Stimulated activated CD4-positive, alpha-beta T cell treated with anti-CD3 and anti-CD28 coated beads, Interleukin-15, amount 100 ng/mL, for 1 hour (primary cell): ENCODE measurements around the gene GAB3.
"Not testable (repeated sequence)": the region's sequence is repeated elsewhere in the genome, so short reads cannot be mapped to it uniquely, and the experiment has no call there.

Experiments
- DNase-seq, 2 donors: peaks; one replicate each; pipeline ENCODE4 v3.0.0-alpha.2; 2020; ENCODE audit warnings: low read depth in 1 of 2, low spot score in 1 of 2

The GAB3 gene

GRCh38 chrX:154724993-154725756 is 25.7 kb downstream of the GAB3 start:
- no peak for DNase-seq

GRCh38 chrX:154721155-154721554 is 29.7 kb downstream of the GAB3 start:
- DNase-seq, result no peak

GRCh38 chrX:154720067-154720466 is 30.8 kb downstream of the GAB3 start:
- no peak for DNase-seq

- peak in 1 of 2 donors; percentile 23 for DNase-seq
Measured at GRCh38 chrX:154719132-154719675, 31.7 kb downstream of the GAB3 start.

GRCh38 chrX:154718616-154719015 is 32.3 kb downstream of the GAB3 start:
- DNase-seq, result no peak

- DNase-seq, result no peak
Measured at GRCh38 chrX:154717824-154718223, 33.1 kb downstream of the GAB3 start.

- DNase-seq, result no peak
Measured at GRCh38 chrX:154715825-154716224, 35.1 kb downstream of the GAB3 start.

- no peak for DNase-seq
Measured at GRCh38 chrX:154714925-154715324, 36.0 kb downstream of the GAB3 start.

- DNase-seq, result no peak
Measured at GRCh38 chrX:154712781-154713740, 37.8 kb downstream of the GAB3 start.

GRCh38 chrX:154711264-154711663 is 39.6 kb downstream of the GAB3 start:
- no peak for DNase-seq

- no peak for DNase-seq
Measured at GRCh38 chrX:154710309-154710708, 40.6 kb downstream of the GAB3 start.

GRCh38 chrX:154698630-154699248 is 52.1 kb downstream of the GAB3 start:
- no peak for DNase-seq

- DNase-seq, result no peak
Measured at GRCh38 chrX:154696676-154697045, 54.2 kb downstream of the GAB3 start.

GRCh38 chrX:154695911-154696675 is 54.8 kb downstream of the GAB3 start:
- no peak for DNase-seq

GRCh38 chrX:154693394-154693793 is 57.5 kb downstream of the GAB3 start:
- no peak for DNase-seq

- DNase-seq, result not testable (repeated sequence)
Measured at GRCh38 chrX:154690438-154690837, 60.4 kb downstream of the GAB3 start.

- not testable (repeated sequence) for DNase-seq
Measured at GRCh38 chrX:154672084-154672483, 78.8 kb downstream of the GAB3 start.

- DNase-seq, result not testable (repeated sequence)
Measured at GRCh38 chrX:154670848-154671247, 80.0 kb downstream of the GAB3 start.

GRCh38 chrX:154661899-154662298 is 89.0 kb downstream of the GAB3 start:
- DNase-seq, result no peak

- DNase-seq, result no peak
Measured at GRCh38 chrX:154661170-154661569, 89.7 kb downstream of the GAB3 start.

- DNase-seq, result no peak
Measured at GRCh38 chrX:154660541-154660940, 90.3 kb downstream of the GAB3 start.
